HEK293 (cell line): ENCODE measurements around the gene PGR.

ENCODE experiments used
- CTCF ChIA-PET: fragments of 350-600 bp; formaldehyde crosslinking; extraction: SDS; loops from one replicate; lab custom pipeline; 2021; ENCODE audit warnings: antibody characterized with exemption; lab: Yijun Ruan, JAX
- POLR2A ChIA-PET: fragments of 300-600 bp; formaldehyde crosslinking; extraction: SDS; loops from one replicate; lab custom pipeline; 2020; ENCODE audit warnings: antibody characterized with exemption, inconsistent platforms; lab: Yijun Ruan, JAX
- H3K27ac ChIP-seq: fragments of 200-500 bp; sonication (Bioruptor generic); 2 replicates; pipeline ENCODE4 v1.5.1; 2014; ENCODE audit warnings: low read depth, low read length, control low read depth, inconsistent platforms; ENCODE audit errors: extremely low read depth
- H3K36me3 ChIP-seq, 2 experiments: fragments of 200-500 bp in 1 of 2; sonication (Bioruptor generic) in 1 of 2; 1 replicate in 1 of 2; 2 replicates in 1 of 2; pipeline ENCODE4 v1.5.1; 2014 to 2017; ENCODE audit warnings: inconsistent platforms in 2 of 2, low read length in 2 of 2; ENCODE audit not compliant: control insufficient read depth in 2 of 2, insufficient read depth in 1 of 2
- H3K4me1 ChIP-seq: fragments of 200-500 bp; sonication (Bioruptor generic); 2 replicates; pipeline ENCODE4 v1.5.1; 2014; ENCODE audit warnings: mild to moderate bottlenecking, low read length, inconsistent platforms; ENCODE audit not compliant: control insufficient read depth, insufficient read depth
- H3K4me3 ChIP-seq: 2 replicates; pipeline ENCODE4 v1.5.1; 2011; ENCODE audit warnings: low read depth, mild to moderate bottlenecking, control low read depth, low read length, moderate library complexity
- H3K9me3 ChIP-seq: fragments of 200-500 bp; sonication (Bioruptor generic); 2 replicates; pipeline ENCODE4 v1.5.1; 2014; ENCODE audit warnings: low read depth, low read length, inconsistent platforms; ENCODE audit not compliant: control insufficient read depth, insufficient read depth
- OSR2 ChIP-seq: fragments of 450-650 bp; formaldehyde crosslinking; IDR thresholded peaks from 2 replicates; pipeline ENCODE4 v1.5.1; 2016; ENCODE audit warnings: missing biosample characterization, missing genetic modification characterization
- YY1 ChIP-seq: fragments of 450-650 bp; formaldehyde crosslinking; IDR thresholded peaks from 2 replicates; pipeline ENCODE4 v1.5.1; 2018; ENCODE audit warnings: missing biosample characterization, missing genetic modification characterization
- ZFHX2 ChIP-seq: fragments of 450-650 bp; formaldehyde crosslinking; conservative IDR thresholded peaks from 2 replicates; pipeline ENCODE4 v1.5.1; 2016; ENCODE audit warnings: missing biosample characterization, missing genetic modification characterization
- ZFP3 ChIP-seq: fragments of 450-650 bp; formaldehyde crosslinking; IDR thresholded peaks from 2 replicates; pipeline ENCODE4 v1.5.1; 2016; ENCODE audit warnings: low read depth, missing biosample characterization, missing genetic modification characterization
- ZFP69B ChIP-seq: fragments of 450-650 bp; formaldehyde crosslinking; IDR thresholded peaks from 2 replicates; pipeline ENCODE4 v1.5.1; 2016; ENCODE audit warnings: missing biosample characterization, missing genetic modification characterization
- ZNF10 ChIP-seq: fragments of 450-650 bp; formaldehyde crosslinking; IDR thresholded peaks from 2 replicates; pipeline ENCODE4 v1.5.1; 2017; ENCODE audit warnings: missing biosample characterization, missing genetic modification characterization
- ZNF175 ChIP-seq: fragments of 450-650 bp; formaldehyde crosslinking; IDR thresholded peaks from 2 replicates; pipeline ENCODE4 v1.5.1; 2016; ENCODE audit warnings: missing biosample characterization, missing genetic modification characterization
- ZNF19 ChIP-seq: fragments of 450-650 bp; formaldehyde crosslinking; IDR thresholded peaks from 2 replicates; pipeline ENCODE4; 2016; ENCODE audit warnings: missing biosample characterization, missing genetic modification characterization, low read depth
- ZNF423 ChIP-seq: fragments of 450-650 bp; formaldehyde crosslinking; IDR thresholded peaks from 2 replicates; pipeline ENCODE4 v1.5.1; 2016; ENCODE audit warnings: missing biosample characterization, missing genetic modification characterization
- ZNF473 ChIP-seq: fragments of 450-650 bp; formaldehyde crosslinking; IDR thresholded peaks from 2 replicates; pipeline ENCODE4 v1.5.1; 2017; ENCODE audit warnings: missing biosample characterization, missing genetic modification characterization
- ZNF501 ChIP-seq: fragments of 450-650 bp; formaldehyde crosslinking; IDR thresholded peaks from 2 replicates; pipeline ENCODE4 v1.5.1; 2016; ENCODE audit warnings: missing biosample characterization, missing genetic modification characterization
- ZNF600 ChIP-seq: fragments of 450-650 bp; formaldehyde crosslinking; IDR thresholded peaks from 2 replicates; pipeline ENCODE4 v1.5.1; 2016; ENCODE audit warnings: missing biosample characterization, missing genetic modification characterization
- ZNF623 ChIP-seq: fragments of 450-650 bp; formaldehyde crosslinking; IDR thresholded peaks from 2 replicates; pipeline ENCODE4 v1.5.1; 2016; ENCODE audit warnings: missing biosample characterization, missing genetic modification characterization
- ZNF830 ChIP-seq: fragments of 450-650 bp; IDR thresholded peaks from 2 replicates; pipeline ENCODE4 v1.5.0; 2018; ENCODE audit warnings: missing biosample characterization, missing genetic modification characterization, low read depth, mild to moderate bottlenecking, moderate library complexity
- ZXDB ChIP-seq: fragments of 450-650 bp; formaldehyde crosslinking; IDR thresholded peaks from 2 replicates; pipeline ENCODE4 v1.5.1; 2016; ENCODE audit warnings: missing biosample characterization, missing genetic modification characterization
- TF ChIP-seq, protein P1 (sequence below): fragments of 450-650 bp; formaldehyde crosslinking; IDR thresholded peaks from 2 replicates; pipeline ENCODE4 v1.5.1; 2016; ENCODE audit warnings: missing biosample characterization, missing genetic modification characterization
- TF ChIP-seq, protein P2 (sequence below): fragments of 450-650 bp; formaldehyde crosslinking; IDR thresholded peaks from 2 replicates; pipeline ENCODE4 v1.5.1; 2016; ENCODE audit warnings: missing biosample characterization, missing genetic modification characterization
- TF ChIP-seq, protein P3 (sequence below): fragments of 450-650 bp; formaldehyde crosslinking; IDR thresholded peaks from 2 replicates; pipeline ENCODE4 v1.5.1; 2016; ENCODE audit warnings: missing biosample characterization, missing genetic modification characterization
- TF ChIP-seq, protein P4 (sequence below): fragments of 450-650 bp; formaldehyde crosslinking; IDR thresholded peaks from 2 replicates; pipeline ENCODE4 v1.5.1; 2016; ENCODE audit warnings: missing biosample characterization, missing genetic modification characterization, borderline replicate concordance
- TF ChIP-seq, protein P5 (sequence below): fragments of 450-650 bp; formaldehyde crosslinking; IDR thresholded peaks from 2 replicates; pipeline ENCODE4; 2016; ENCODE audit warnings: missing biosample characterization, missing genetic modification characterization
- TF ChIP-seq, protein P6 (sequence below): fragments of 450-650 bp; formaldehyde crosslinking; IDR thresholded peaks from 2 replicates; pipeline ENCODE4 v1.5.1; 2017; ENCODE audit warnings: missing biosample characterization, missing genetic modification characterization

The PGR gene

DNA sequence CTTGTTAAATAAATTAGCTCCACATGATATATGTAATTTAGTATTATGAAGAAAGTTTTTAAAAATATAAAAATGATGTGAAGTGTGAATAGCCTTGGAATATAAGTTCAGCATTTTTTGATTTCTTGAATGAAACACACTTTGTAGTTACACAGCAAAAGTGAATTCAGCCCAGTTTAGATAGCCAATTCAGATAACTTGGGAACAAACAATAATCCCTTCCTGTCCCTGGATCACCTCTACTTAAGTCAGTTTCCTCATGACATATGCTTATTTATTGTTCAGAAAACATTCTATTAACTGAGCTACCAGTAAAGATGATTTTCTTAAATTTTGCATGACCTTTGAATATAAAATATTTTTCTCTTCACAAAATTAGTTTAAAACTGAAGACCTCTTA is 107.4 kb downstream of the PGR start:
- no peaks in the 10 kb centered on the region for H3K4me1 ChIP-seq
- H3K27ac ChIP-seq, result no peak overlapping the region
- CTCF ChIA-PET, result interaction anchor here (0.7 to 1.6 kb wide), 2 partner anchors 11 to 702 kb away, joined by 3 to 7 read pairs; no protein-coding TSS in a partner anchor
- H3K9me3 ChIP-seq, result no peaks in the 10 kb centered on the region
- TF ChIP-seq ZNF830 (tag by site-specific recombination), result no peak
- TF ChIP-seq YY1 (tag by site-specific recombination), result no peak
- TF ChIP-seq, protein P1, sequence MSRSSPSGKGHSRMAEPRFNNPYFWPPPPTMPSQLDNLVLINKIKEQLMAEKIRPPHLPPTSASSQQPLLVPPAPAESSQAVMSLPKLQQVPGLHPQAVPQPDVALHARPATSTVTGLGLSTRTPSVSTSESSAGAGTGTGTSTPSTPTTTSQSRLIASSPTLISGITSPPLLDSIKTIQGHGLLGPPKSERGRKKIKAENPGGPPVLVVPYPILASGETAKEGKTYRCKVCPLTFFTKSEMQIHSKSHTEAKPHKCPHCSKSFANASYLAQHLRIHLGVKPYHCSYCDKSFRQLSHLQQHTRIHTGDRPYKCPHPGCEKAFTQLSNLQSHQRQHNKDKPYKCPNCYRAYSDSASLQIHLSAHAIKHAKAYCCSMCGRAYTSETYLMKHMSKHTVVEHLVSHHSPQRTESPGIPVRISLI (tag by site-specific recombination), result no peak
- TF ChIP-seq ZXDB, result no peak
- TF ChIP-seq ZFP3 (tag by site-specific recombination), result no peak
- TF ChIP-seq ZNF10 (tag by site-specific recombination), result no peak
- TF ChIP-seq, protein P2, sequence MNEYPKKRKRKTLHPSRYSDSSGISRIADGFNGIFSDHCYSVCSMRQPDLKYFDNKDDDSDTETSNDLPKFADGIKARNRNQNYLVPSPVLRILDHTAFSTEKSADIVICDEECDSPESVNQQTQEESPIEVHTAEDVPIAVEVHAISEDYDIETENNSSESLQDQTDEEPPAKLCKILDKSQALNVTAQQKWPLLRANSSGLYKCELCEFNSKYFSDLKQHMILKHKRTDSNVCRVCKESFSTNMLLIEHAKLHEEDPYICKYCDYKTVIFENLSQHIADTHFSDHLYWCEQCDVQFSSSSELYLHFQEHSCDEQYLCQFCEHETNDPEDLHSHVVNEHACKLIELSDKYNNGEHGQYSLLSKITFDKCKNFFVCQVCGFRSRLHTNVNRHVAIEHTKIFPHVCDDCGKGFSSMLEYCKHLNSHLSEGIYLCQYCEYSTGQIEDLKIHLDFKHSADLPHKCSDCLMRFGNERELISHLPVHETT (tag by site-specific recombination), result no peak
- TF ChIP-seq ZNF623 (tag by site-specific recombination), result no peak
- POLR2A ChIA-PET, result no interaction called here
- H3K4me3 ChIP-seq, result no peak overlapping the region
- H3K36me3 ChIP-seq, result no peaks in the 10 kb centered on the region

DNA sequence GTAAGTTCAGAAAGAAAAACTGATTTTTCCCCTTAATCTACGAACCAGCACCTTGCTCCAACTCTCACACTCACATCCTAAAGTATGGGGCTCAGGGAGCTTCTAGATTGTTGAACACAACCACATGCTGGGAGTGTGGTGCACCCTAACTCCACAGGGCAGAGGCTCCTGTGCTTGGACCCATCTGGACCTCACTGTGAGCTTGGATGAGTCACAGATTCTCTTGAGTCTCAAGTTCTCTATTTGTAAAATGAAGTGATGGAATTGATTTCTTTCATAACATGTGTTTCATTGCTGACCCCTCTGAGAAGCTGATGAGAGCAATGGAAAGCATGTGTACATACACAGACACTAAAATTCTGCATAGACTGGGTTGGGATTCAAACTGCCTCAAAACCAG is 109.7 kb downstream of the PGR start:
- Histone ChIP-seq H3K9me3 (no peaks in the 10 kb centered on the region), H3K27ac (no peak overlapping the region), H3K36me3 (no peaks in the 10 kb centered on the region), H3K4me3 (no peak overlapping the region), H3K4me1 (no peaks in the 10 kb centered on the region)
- POLR2A ChIA-PET, result no interaction called here
- TF ChIP-seq ZNF600 (tag by site-specific recombination), result no peak
- TF ChIP-seq ZNF501, result no peak
- CTCF ChIA-PET, result interaction anchor here (0.6 kb wide), 1 partner anchor 416 kb away, joined by 7 read pairs; no protein-coding TSS in a partner anchor

DNA sequence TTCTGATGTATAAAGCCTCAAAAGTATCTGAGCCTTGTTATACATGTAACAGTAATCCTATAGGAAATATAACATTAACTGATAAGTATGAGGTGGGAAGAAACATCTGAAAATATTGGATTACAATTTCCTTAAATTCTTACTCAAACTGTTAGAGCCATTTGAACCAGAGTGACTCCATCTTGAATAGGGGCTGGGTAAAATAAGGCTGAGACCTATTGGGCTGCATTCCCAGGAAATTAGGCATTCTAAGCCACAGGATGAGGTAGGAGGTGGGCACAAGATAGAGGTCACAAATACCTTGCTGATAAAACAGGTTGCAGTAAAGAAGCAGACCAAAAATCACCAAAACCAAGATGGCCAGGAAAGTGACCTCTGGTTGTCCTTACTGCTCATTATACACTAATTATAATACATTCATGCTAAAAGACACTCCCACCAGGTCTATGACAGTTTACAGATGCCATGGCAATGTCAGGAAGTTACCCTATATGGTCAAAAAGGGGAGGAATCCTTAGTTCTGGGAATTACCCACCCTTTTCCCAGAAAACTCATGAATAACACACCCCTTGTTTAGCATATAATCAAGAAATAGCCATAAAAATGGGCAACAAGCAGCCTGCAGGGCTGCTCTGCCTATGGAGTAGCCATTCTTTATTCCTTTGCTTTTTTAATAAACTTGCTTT is 114.9 kb downstream of the PGR start:
- ChIA-PET POLR2A (no interaction called here), CTCF (no interaction called here)
- Histone ChIP-seq H3K9me3 (no peaks in the 10 kb centered on the region), H3K27ac (no peak overlapping the region), H3K36me3 (no peaks in the 10 kb centered on the region), H3K4me3 (no peak overlapping the region), H3K4me1 (no peaks in the 10 kb centered on the region)
- TF ChIP-seq OSR2 (tag by site-specific recombination) (no peak), ZFHX2 (tag by site-specific recombination) (no peak), ZNF423 (tag by site-specific recombination) (no peak), ZNF19 (no peak), ZNF175 (no peak), ZNF473 (no peak), ZFP69B (no peak)
- TF ChIP-seq, protein P3, sequence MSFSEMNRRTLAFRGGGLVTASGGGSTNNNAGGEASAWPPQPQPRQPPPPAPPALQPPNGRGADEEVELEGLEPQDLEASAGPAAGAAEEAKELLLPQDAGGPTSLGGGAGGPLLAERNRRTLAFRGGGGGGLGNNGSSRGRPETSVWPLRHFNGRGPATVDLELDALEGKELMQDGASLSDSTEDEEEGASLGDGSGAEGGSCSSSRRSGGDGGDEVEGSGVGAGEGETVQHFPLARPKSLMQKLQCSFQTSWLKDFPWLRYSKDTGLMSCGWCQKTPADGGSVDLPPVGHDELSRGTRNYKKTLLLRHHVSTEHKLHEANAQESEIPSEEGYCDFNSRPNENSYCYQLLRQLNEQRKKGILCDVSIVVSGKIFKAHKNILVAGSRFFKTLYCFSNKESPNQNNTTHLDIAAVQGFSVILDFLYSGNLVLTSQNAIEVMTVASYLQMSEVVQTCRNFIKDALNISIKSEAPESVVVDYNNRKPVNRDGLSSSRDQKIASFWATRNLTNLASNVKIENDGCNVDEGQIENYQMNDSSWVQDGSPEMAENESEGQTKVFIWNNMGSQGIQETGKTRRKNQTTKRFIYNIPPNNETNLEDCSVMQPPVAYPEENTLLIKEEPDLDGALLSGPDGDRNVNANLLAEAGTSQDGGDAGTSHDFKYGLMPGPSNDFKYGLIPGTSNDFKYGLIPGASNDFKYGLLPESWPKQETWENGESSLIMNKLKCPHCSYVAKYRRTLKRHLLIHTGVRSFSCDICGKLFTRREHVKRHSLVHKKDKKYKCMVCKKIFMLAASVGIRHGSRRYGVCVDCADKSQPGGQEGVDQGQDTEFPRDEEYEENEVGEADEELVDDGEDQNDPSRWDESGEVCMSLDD (tag by site-specific recombination), result no peak
- TF ChIP-seq, protein P4, sequence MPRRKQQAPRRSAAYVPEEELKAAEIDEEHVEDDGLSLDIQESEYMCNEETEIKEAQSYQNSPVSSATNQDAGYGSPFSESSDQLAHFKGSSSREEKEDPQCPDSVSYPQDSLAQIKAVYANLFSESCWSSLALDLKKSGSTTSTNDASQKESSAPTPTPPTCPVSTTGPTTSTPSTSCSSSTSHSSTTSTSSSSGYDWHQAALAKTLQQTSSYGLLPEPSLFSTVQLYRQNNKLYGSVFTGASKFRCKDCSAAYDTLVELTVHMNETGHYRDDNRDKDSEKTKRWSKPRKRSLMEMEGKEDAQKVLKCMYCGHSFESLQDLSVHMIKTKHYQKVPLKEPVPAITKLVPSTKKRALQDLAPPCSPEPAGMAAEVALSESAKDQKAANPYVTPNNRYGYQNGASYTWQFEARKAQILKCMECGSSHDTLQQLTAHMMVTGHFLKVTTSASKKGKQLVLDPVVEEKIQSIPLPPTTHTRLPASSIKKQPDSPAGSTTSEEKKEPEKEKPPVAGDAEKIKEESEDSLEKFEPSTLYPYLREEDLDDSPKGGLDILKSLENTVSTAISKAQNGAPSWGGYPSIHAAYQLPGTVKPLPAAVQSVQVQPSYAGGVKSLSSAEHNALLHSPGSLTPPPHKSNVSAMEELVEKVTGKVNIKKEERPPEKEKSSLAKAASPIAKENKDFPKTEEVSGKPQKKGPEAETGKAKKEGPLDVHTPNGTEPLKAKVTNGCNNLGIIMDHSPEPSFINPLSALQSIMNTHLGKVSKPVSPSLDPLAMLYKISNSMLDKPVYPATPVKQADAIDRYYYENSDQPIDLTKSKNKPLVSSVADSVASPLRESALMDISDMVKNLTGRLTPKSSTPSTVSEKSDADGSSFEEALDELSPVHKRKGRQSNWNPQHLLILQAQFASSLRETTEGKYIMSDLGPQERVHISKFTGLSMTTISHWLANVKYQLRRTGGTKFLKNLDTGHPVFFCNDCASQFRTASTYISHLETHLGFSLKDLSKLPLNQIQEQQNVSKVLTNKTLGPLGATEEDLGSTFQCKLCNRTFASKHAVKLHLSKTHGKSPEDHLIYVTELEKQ (tag by site-specific recombination), result no peak
- TF ChIP-seq, protein P5, sequence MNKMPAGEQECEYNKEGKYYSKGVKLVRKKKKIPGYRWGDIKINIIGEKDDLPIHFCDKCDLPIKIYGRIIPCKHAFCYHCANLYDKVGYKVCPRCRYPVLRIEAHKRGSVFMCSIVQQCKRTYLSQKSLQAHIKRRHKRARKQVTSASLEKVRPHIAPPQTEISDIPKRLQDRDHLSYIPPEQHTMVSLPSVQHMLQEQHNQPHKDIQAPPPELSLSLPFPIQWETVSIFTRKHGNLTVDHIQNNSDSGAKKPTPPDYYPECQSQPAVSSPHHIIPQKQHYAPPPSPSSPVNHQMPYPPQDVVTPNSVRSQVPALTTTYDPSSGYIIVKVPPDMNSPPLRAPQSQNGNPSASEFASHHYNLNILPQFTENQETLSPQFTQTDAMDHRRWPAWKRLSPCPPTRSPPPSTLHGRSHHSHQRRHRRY (tag by site-specific recombination), result no peak
- TF ChIP-seq, protein P6, sequence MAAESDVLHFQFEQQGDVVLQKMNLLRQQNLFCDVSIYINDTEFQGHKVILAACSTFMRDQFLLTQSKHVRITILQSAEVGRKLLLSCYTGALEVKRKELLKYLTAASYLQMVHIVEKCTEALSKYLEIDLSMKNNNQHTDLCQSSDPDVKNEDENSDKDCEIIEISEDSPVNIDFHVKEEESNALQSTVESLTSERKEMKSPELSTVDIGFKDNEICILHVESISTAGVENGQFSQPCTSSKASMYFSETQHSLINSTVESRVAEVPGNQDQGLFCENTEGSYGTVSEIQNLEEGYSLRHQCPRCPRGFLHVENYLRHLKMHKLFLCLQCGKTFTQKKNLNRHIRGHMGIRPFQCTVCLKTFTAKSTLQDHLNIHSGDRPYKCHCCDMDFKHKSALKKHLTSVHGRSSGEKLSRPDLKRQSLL (tag by site-specific recombination), result no peak
